SK-N-SH (cell line): Measurements from ENCODE around the gene POGZ. TPM values are rescaled to one million over a fixed set of nuclear protein-coding genes. Genes with fewer than 3 reads are reported as not detected.

ENCODE experiments used
- CTCF ChIA-PET: fragments of 300-600, 350-600 bp; formaldehyde crosslinking; extraction: SDS; loops from one replicate; lab custom pipeline; 2021; lab: Yijun Ruan, JAX
- POLR2A ChIA-PET: fragments of 350-600 bp; sonication (Branson Sonifier 250); formaldehyde crosslinking; extraction: SDS; loops from one replicate; lab custom pipeline; 2020; ENCODE audit warnings: antibody characterized with exemption, inconsistent platforms; lab: Yijun Ruan, JAX
- DNase-seq: peaks from one replicate; pipeline ENCODE4 v3.0.0; 2012
- H2AFZ ChIP-seq: fragments of 200-600 bp; sonication (generic); 2 replicates; pipeline ENCODE4 v1.8.1; 2016; ENCODE audit warnings: antibody characterized with exemption, mild to moderate bottlenecking, low read depth
- H3F3A ChIP-seq: fragments of 200-600 bp; sonication (generic); replicated peaks from 2 replicates; pipeline ENCODE3; 2016; ENCODE audit warnings: antibody characterized with exemption, mild to moderate bottlenecking; ENCODE audit not compliant: insufficient read depth
- H3K27ac ChIP-seq, 2 experiments: fragments of 200-500 bp in 1 of 2; fragments of 200-600 bp in 1 of 2; sonication (Bioruptor generic) in 1 of 2; sonication (generic), shearing (Covaris generic) in 1 of 2; 2 replicates each; pipeline versions ENCODE4 v1.5.1 to v1.6.1; 2014 to 2016; ENCODE audit warnings: low read depth in 2 of 2, inconsistent platforms in 1 of 2, low read length in 1 of 2, mild to moderate bottlenecking in 1 of 2, mixed read lengths in 1 of 2
- H3K27me3 ChIP-seq: fragments of 200-600 bp; sonication (generic), shearing (Covaris generic); 2 replicates; pipeline ENCODE4 v1.6.1; 2016; ENCODE audit warnings: mixed run types; ENCODE audit not compliant: insufficient read depth
- H3K36me3 ChIP-seq, 2 experiments: fragments of 200-500 bp in 1 of 2; fragments of 200-600 bp in 1 of 2; sonication (Bioruptor generic) in 1 of 2; sonication (generic) in 1 of 2; replicated peaks in 1 of 2; 2 replicates each; pipeline versions ENCODE3 to v1.5.1; 2014 to 2016; ENCODE audit warnings: low read length in 1 of 2, mild to moderate bottlenecking in 1 of 2; ENCODE audit not compliant: insufficient read depth in 2 of 2, control insufficient read depth in 1 of 2
- H3K4me1 ChIP-seq, 2 experiments: fragments of 200-500 bp in 1 of 2; fragments of 200-600 bp in 1 of 2; sonication (Bioruptor generic) in 1 of 2; sonication (generic), shearing (Covaris generic) in 1 of 2; 2 replicates each; pipeline versions ENCODE4 v1.5.1 to v1.6.1; 2014 to 2016; ENCODE audit warnings: low read depth in 1 of 2, low read length in 1 of 2, mixed run types in 1 of 2; ENCODE audit not compliant: insufficient read depth in 2 of 2, control insufficient read depth in 1 of 2
- H3K4me2 ChIP-seq: fragments of 200-600 bp; sonication (generic), shearing (Covaris generic); 2 replicates; pipeline ENCODE4 v1.6.1; 2017; ENCODE audit warnings: mixed run types
- H3K4me3 ChIP-seq, 2 experiments: fragments of 200-500 bp in 1 of 2; fragments of 200-600 bp in 1 of 2; sonication (Bioruptor generic) in 1 of 2; sonication (generic), shearing (Covaris generic) in 1 of 2; 2 replicates each; pipeline versions ENCODE4 v1.5.1 to v1.8.1; 2014 to 2016; ENCODE audit warnings: low read depth in 2 of 2, inconsistent platforms in 1 of 2, low read length in 1 of 2, mild to moderate bottlenecking in 1 of 2, mixed read lengths in 1 of 2, moderate library complexity in 1 of 2
- H3K79me2 ChIP-seq: fragments of 200-600 bp; sonication (generic); 2 replicates; pipeline ENCODE4 v1.8.1; 2017; ENCODE audit warnings: mild to moderate bottlenecking; ENCODE audit not compliant: insufficient read depth
- H3K9ac ChIP-seq: fragments of 200-600 bp; sonication (generic); 2 replicates; pipeline ENCODE4 v1.6.1; 2017; ENCODE audit warnings: mixed run types
- H3K9me2 ChIP-seq: fragments of 200-600 bp; sonication (generic); 2 replicates; pipeline ENCODE4 v1.6.1; 2017; ENCODE audit warnings: mixed run types
- H3K9me3 ChIP-seq: fragments of 200-600 bp; sonication (generic); 2 replicates; pipeline ENCODE4 v1.6.1; 2017; ENCODE audit warnings: mixed run types, mild to moderate bottlenecking, moderate library complexity
- H4K20me1 ChIP-seq: fragments of 200-600 bp; sonication (generic); 2 replicates; pipeline ENCODE4 v1.6.1; 2017; ENCODE audit warnings: mild to moderate bottlenecking, mixed run types; ENCODE audit not compliant: insufficient read depth
- EP300 ChIP-seq, 2 experiments: IDR thresholded peaks; 2 replicates each; pipeline versions ENCODE4 v1.4.0 to v1.6.1; 2012; ENCODE audit warnings: borderline replicate concordance in 1 of 2, low read depth in 1 of 2, low read length in 1 of 2
- FOSL2 ChIP-seq: IDR thresholded peaks from 2 replicates; pipeline ENCODE4 v1.4.0; 2012; ENCODE audit warnings: low read depth, mild to moderate bottlenecking, moderate library complexity, borderline replicate concordance
- GABPA ChIP-seq: IDR thresholded peaks from 2 replicates; pipeline ENCODE4 v1.4.0; 2012; ENCODE audit warnings: low read depth, mild to moderate bottlenecking
- MEF2A ChIP-seq: IDR thresholded peaks from 2 replicates; pipeline ENCODE4 v1.4.0; 2012; ENCODE audit warnings: low read depth, borderline replicate concordance
- NFIC ChIP-seq: IDR thresholded peaks from 2 replicates; pipeline ENCODE4 v1.4.0; 2012; ENCODE audit warnings: borderline replicate concordance
- NRF1 ChIP-seq: IDR thresholded peaks from 2 replicates; pipeline ENCODE4 v1.6.1; 2012; ENCODE audit warnings: low read depth, mild to moderate bottlenecking, low read length
- POLR2AphosphoS5 ChIP-seq: IDR thresholded peaks from 2 replicates; pipeline ENCODE4 v1.6.1; 2012; ENCODE audit warnings: low read depth, low read length
- RAD21 ChIP-seq: IDR thresholded peaks from 2 replicates; pipeline ENCODE4 v1.6.1; 2012; ENCODE audit warnings: mild to moderate bottlenecking, low read length
- RCOR1 ChIP-seq: fragments of 150-350 bp; IDR thresholded peaks from 2 replicates; pipeline ENCODE4 v1.6.1; 2017; ENCODE audit warnings: antibody characterized with exemption, low read length
- RXRA ChIP-seq: IDR thresholded peaks from 2 replicates; pipeline ENCODE4 v1.4.0; 2012; ENCODE audit warnings: low read depth, mild to moderate bottlenecking, borderline replicate concordance
- WGBS: methylation state at CpG from one replicate; pipeline ENCODE4 v1.1.6; 2017; ENCODE audit warnings: low lambda C conversion rate; 5-methylcytosine and 5-hydroxymethylcytosine counted together
- polyA plus RNA-seq, 3 experiments: library from polyadenylated mRNA; depleted of rRNA; stranded (reverse); fragments of >200 nt; gene quantifications; 2 replicates each; pipeline ENCODE4 v1.2.3, GENCODE V29; 2012
- TF ChIP-seq, protein P1 (sequence below): fragments of 200-600 bp; sonication (generic); IDR thresholded peaks from 2 replicates; pipeline ENCODE4 v1.6.1; 2017; ENCODE audit warnings: antibody characterized with exemption, mild to moderate bottlenecking, moderate library complexity
- TF ChIP-seq, protein P2 (sequence below): fragments of 150-350 bp; IDR thresholded peaks from 2 replicates; pipeline ENCODE4 v1.6.1; 2017; ENCODE audit warnings: antibody characterized with exemption, low read length, low read depth, borderline replicate concordance
- TF ChIP-seq, protein P3 (sequence below): IDR thresholded peaks from 2 replicates; pipeline ENCODE4 v1.6.1; 2012; ENCODE audit warnings: mild to moderate bottlenecking, low read depth, low read length, moderate library complexity
- TF ChIP-seq, protein P4 (sequence below): IDR thresholded peaks from 2 replicates; pipeline ENCODE4 v1.4.0; 2012; ENCODE audit warnings: low read depth, borderline replicate concordance
- TF ChIP-seq, protein P5 (sequence below): IDR thresholded peaks from 2 replicates; pipeline ENCODE4 v1.4.0; 2012; ENCODE audit warnings: low read depth, borderline replicate concordance

Gene POGZ
- polyA plus RNA-seq, 1 of the 3 experiments (the other 2 are of a cell fraction), result 23.9 TPM

DNA sequence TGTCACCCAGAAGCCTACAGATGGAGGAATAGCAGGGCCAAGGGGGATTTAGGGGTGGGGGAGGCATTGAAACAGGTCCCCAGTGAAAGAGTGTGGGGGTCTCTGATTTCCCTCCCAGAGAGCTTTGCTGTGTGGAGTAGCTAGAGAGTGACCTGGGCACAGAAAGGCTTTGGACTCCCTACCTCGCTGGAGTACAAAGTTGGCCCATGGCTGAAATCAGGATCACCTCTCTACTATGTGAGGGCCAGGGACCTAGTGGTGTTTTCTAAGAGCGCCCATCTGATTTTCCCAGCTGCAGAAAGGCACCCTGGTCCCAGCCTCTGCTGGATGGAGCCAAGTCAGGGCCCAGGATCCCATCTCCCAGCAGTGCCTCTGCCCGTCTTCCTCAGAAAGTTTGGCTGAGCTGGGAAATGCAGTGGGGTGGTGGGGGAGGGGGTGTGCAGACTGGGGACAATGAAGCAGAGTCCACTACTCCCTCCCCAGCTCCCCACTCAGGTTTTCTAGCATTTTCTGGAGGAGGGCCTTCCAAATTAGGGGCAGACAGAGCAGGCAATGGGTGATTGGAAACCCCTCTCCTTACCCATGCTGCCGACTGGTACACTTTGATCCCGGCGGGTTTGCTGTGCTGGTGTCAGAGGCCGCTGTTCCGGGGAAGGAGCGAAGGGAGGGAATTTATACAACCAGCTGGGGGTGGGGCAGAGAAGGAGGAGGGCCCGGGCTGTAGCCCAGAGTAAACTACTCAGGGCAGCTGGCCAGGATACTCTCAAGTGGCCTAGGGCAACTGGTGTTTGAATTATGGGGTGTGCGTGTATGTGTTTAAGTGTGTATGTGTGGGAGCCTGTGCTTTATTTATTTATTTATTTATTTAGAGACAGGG is 87.0 kb downstream of the POGZ start, which contains the start of gene SELENBP1:
TSS of gene SELENBP1 (minus strand) at position 648 of the 877 bp plus-strand sequence. CDS start at position 584, 64 bp downstream.
- no peaks in the 10 kb centered on the region for H3K36me3 ChIP-seq
- ChIA-PET POLR2A (interaction anchor here (0.7 kb wide), 1 partner anchor 27 kb away, joined by 3 read pairs; the partner anchor contains the start of gene PSMB4), CTCF (interaction anchor here (0.6 to 2.7 kb wide), 4 partner anchors 10 to 71 kb away, joined by 3 to 12 read pairs (median 4); partner anchors contain the start of gene PI4KB)
- TF ChIP-seq GABPA, result no peak
- TF ChIP-seq, protein P1, sequence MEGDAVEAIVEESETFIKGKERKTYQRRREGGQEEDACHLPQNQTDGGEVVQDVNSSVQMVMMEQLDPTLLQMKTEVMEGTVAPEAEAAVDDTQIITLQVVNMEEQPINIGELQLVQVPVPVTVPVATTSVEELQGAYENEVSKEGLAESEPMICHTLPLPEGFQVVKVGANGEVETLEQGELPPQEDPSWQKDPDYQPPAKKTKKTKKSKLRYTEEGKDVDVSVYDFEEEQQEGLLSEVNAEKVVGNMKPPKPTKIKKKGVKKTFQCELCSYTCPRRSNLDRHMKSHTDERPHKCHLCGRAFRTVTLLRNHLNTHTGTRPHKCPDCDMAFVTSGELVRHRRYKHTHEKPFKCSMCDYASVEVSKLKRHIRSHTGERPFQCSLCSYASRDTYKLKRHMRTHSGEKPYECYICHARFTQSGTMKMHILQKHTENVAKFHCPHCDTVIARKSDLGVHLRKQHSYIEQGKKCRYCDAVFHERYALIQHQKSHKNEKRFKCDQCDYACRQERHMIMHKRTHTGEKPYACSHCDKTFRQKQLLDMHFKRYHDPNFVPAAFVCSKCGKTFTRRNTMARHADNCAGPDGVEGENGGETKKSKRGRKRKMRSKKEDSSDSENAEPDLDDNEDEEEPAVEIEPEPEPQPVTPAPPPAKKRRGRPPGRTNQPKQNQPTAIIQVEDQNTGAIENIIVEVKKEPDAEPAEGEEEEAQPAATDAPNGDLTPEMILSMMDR, result no peak
- no peak for TF ChIP-seq RCOR1
- no peak for TF ChIP-seq NRF1
- TF ChIP-seq, protein P2, sequence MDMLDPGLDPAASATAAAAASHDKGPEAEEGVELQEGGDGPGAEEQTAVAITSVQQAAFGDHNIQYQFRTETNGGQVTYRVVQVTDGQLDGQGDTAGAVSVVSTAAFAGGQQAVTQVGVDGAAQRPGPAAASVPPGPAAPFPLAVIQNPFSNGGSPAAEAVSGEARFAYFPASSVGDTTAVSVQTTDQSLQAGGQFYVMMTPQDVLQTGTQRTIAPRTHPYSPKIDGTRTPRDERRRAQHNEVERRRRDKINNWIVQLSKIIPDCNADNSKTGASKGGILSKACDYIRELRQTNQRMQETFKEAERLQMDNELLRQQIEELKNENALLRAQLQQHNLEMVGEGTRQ, result no peak
- TF ChIP-seq FOSL2, result no peak
- no peak for TF ChIP-seq NFIC
- TF ChIP-seq, protein P3, sequence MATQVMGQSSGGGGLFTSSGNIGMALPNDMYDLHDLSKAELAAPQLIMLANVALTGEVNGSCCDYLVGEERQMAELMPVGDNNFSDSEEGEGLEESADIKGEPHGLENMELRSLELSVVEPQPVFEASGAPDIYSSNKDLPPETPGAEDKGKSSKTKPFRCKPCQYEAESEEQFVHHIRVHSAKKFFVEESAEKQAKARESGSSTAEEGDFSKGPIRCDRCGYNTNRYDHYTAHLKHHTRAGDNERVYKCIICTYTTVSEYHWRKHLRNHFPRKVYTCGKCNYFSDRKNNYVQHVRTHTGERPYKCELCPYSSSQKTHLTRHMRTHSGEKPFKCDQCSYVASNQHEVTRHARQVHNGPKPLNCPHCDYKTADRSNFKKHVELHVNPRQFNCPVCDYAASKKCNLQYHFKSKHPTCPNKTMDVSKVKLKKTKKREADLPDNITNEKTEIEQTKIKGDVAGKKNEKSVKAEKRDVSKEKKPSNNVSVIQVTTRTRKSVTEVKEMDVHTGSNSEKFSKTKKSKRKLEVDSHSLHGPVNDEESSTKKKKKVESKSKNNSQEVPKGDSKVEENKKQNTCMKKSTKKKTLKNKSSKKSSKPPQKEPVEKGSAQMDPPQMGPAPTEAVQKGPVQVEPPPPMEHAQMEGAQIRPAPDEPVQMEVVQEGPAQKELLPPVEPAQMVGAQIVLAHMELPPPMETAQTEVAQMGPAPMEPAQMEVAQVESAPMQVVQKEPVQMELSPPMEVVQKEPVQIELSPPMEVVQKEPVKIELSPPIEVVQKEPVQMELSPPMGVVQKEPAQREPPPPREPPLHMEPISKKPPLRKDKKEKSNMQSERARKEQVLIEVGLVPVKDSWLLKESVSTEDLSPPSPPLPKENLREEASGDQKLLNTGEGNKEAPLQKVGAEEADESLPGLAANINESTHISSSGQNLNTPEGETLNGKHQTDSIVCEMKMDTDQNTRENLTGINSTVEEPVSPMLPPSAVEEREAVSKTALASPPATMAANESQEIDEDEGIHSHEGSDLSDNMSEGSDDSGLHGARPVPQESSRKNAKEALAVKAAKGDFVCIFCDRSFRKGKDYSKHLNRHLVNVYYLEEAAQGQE, result no peak
- TF ChIP-seq EP300 (IDR thresholded peaks at IDR 0.05; ENCODE audit: borderline replicate concordance in 1 of 2, low read depth in 1 of 2, low read length in 1 of 2), result no peak
- TF ChIP-seq POLR2AphosphoS5, result no peak
- no peak for TF ChIP-seq RXRA
- no peak for TF ChIP-seq MEF2A
- TF ChIP-seq, protein P4, sequence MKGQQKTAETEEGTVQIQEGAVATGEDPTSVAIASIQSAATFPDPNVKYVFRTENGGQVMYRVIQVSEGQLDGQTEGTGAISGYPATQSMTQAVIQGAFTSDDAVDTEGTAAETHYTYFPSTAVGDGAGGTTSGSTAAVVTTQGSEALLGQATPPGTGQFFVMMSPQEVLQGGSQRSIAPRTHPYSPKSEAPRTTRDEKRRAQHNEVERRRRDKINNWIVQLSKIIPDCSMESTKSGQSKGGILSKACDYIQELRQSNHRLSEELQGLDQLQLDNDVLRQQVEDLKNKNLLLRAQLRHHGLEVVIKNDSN, result no peak
- TF ChIP-seq, protein P5, sequence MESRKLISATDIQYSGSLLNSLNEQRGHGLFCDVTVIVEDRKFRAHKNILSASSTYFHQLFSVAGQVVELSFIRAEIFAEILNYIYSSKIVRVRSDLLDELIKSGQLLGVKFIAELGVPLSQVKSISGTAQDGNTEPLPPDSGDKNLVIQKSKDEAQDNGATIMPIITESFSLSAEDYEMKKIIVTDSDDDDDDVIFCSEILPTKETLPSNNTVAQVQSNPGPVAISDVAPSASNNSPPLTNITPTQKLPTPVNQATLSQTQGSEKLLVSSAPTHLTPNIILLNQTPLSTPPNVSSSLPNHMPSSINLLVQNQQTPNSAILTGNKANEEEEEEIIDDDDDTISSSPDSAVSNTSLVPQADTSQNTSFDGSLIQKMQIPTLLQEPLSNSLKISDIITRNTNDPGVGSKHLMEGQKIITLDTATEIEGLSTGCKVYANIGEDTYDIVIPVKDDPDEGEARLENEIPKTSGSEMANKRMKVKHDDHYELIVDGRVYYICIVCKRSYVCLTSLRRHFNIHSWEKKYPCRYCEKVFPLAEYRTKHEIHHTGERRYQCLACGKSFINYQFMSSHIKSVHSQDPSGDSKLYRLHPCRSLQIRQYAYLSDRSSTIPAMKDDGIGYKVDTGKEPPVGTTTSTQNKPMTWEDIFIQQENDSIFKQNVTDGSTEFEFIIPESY, result no peak
- no peak for TF ChIP-seq RAD21
- no peaks in the 10 kb centered on the region for H3K79me2 ChIP-seq
- H3F3A ChIP-seq, result no peaks in the 10 kb centered on the region
- H3K4me1 ChIP-seq, result peaks cover 0 to 15% of the 10 kb centered on the region in 2 experiments; a peak in 1 of 4 replicates
- H3K9ac ChIP-seq, result no peak within 1 kb of the TSS
- DNase-seq, result no peak
- H3K9me3 ChIP-seq, result no peaks in the 10 kb centered on the region
- H3K27ac ChIP-seq, result no peak within 1 kb of the TSS
- no peak within 1 kb of the TSS for H3K4me2 ChIP-seq
- no peak within 1 kb of the TSS for H3K4me3 ChIP-seq
- H3K27me3 ChIP-seq, result no peaks in the 10 kb centered on the region
- H2AFZ ChIP-seq, result no peak within 1 kb of the TSS
- H4K20me1 ChIP-seq, result no peaks in the 10 kb centered on the region
- 74% methylated on average over 10 of the region's 11 CpGs for WGBS
- H3K9me2 ChIP-seq, result no peaks in the 10 kb centered on the region
